C1 segment of cervical spinal cord (tissue), 14 donors: ENCODE measurements around the gene CAMK2D.

Experiments
- DNase-seq, 14 donors: peaks; one replicate each; lab custom pipeline; 2025; lab: John Stamatoyannopoulos, UW

Gene CAMK2D

GRCh38 chr4:113607998-113608397, 153.5 kb downstream of the CAMK2D start:
- no peak for DNase-seq

GRCh38 chr4:113607147-113607720, 154.3 kb downstream of the CAMK2D start:
- DNase-seq, result no peak

- no peak for DNase-seq
Measured at GRCh38 chr4:113604955-113605354, 156.6 kb downstream of the CAMK2D start.

- no peak for DNase-seq
Measured at GRCh38 chr4:113603911-113604310, 157.6 kb downstream of the CAMK2D start.

GRCh38 chr4:113602646-113603228, 158.8 kb downstream of the CAMK2D start:
- no peak for DNase-seq

- DNase-seq, result no peak
Measured at GRCh38 chr4:113601636-113602035, 159.9 kb downstream of the CAMK2D start.

GRCh38 chr4:113596396-113596795, 165.1 kb downstream of the CAMK2D start:
- no peak for DNase-seq

GRCh38 chr4:113594231-113594556, 167.3 kb downstream of the CAMK2D start:
- DNase-seq, result no peak

- DNase-seq, result no peak
Measured at GRCh38 chr4:113593400-113594230, 167.9 kb downstream of the CAMK2D start.

- no peak for DNase-seq
Measured at GRCh38 chr4:113591982-113592381, 169.6 kb downstream of the CAMK2D start.

GRCh38 chr4:113588895-113589668, 172.5 kb downstream of the CAMK2D start:
- DNase-seq, result no peak

GRCh38 chr4:113587640-113588275, 173.8 kb downstream of the CAMK2D start:
- no peak for DNase-seq

GRCh38 chr4:113587156-113587555, 174.4 kb downstream of the CAMK2D start:
- no peak for DNase-seq

- DNase-seq, result no peak
Measured at GRCh38 chr4:113586072-113586471, 175.5 kb downstream of the CAMK2D start.

GRCh38 chr4:113584407-113585150, 177.0 kb downstream of the CAMK2D start:
- DNase-seq, result peak in 2 of 14 donors; percentile 3 to 66

- DNase-seq, result no peak
Measured at GRCh38 chr4:113582737-113583136, 178.8 kb downstream of the CAMK2D start.

- no peak for DNase-seq
Measured at GRCh38 chr4:113579360-113579759, 182.2 kb downstream of the CAMK2D start.

- no peak for DNase-seq
Measured at GRCh38 chr4:113576947-113577678, 184.4 kb downstream of the CAMK2D start.

- DNase-seq, result no peak
Measured at GRCh38 chr4:113575401-113575800, 186.1 kb downstream of the CAMK2D start.

GRCh38 chr4:113574636-113575103, 186.9 kb downstream of the CAMK2D start:
- DNase-seq, result peak in 1 of 14 donors; percentile 12
